NCI-H226 (cell line): Measurements from ENCODE around the gene NABP1.

Experiments
- DNase-seq: peaks from one replicate; pipeline ENCODE4 v3.0.0-alpha.2; 2015

The NABP1 gene

DNA sequence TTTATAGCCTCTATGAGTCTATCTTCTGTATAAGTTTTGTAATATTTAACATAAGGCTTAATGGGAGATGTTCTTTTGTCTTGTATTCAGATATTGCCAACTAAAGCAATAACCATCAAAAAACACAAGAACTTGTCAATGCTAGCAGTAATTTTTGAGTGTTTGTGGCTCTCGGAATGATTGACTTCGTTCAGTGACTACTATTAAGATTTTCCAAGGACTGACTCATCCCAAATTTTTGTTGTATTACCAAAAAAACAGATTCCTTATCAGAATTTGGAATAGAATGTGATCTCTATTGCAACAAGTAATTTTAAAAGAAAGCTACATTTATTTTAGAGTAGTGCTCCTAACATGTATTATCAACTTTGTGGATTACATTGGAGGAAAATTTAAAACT lies 8.1 kb downstream of the NABP1 start:
- no peak for DNase-seq

DNA sequence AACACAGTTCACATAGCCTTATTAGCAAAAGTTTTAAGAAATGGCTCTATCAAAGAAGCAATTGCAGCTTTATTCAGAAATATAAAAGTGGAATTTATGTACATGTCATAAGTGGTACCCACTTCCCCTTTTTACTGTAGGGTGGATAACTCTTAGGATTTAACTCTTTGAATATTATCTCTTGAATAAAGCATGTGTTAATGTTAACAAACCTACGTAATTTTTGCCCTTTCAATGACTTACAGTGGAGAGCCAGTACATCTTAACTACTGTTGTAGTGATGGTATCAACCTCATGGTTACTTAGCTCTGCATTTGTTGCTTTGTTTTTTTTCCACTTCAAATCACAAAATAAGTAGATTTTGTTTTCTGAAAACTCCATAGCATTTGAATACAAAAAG lies 8.8 kb downstream of the NABP1 start:
- DNase-seq: no peak

DNA sequence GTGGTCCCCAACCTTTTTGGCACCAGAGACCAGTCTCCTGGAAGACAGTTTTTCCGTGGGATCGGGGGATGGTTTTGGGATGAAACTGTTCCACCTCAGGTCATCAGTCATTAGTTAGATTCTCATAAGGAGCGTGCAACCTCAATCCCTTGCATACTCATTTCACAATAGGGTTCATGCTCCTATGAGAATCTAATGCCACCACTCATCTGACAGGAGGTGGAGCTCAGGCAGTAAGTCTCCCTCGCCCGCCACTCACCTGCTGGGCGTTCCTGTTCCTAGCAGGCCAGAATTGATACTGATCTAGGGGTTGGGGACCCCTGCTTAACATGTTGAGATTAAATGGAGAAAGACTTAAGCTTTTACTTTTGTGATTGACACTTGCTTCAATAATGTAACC lies 9.9 kb downstream of the NABP1 start:
- DNase-seq: no peak

DNA sequence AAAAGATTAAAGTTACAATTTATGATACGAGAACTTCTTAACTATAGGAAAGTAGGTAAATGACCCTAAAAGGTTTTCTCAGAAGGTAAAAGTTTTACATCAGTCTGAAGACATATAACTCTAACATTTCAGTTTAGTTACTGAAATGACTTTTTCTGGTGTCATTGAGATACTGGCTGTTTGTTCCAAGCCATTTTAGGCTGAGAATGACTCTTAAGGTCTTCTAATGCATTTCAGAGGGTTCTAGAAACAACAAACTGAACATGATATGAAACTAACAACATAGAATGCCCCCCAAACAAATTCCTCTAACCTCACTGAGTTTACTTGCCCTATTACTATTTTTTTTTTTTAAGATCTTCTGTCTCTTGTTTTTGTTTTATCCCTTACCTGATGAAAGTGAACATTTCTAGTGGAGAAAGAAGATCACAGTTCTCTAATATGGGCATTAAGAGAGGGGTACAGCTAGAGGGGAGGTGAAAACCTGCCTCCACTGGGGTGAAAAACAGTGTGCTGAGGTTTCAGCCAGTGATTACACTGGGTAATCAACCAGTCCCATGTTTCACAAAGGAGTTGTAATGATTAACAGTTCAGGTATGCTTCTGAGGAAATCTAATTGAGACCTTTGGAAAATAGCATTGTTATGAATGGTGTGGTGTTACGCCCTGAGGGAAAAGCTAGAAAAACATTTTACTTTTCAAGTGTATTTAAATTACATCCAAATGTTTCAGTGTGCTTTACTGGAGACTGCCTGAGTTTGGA lies 11.2 kb downstream of the NABP1 start:
- DNase-seq: peak; percentile 85

DNA sequence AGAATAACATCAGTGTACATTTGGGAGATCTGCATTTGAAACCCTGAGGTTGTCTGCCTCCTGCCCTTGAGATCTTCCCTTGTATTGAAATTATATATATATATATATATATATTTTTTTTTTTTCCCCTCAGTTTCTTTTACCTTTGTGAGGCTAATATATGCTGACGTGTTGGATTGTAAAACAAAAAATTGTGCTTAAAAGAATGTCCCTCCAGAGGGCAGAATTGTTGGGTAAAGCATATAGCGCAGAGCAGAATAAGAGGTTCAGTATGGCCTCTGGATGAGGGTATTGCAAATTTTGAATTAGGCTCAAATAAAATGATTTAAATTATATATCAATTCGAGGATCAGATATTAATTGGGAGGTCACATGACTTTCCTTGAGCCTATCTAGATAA lies 12.4 kb downstream of the NABP1 start:
- DNase-seq: no peak

DNA sequence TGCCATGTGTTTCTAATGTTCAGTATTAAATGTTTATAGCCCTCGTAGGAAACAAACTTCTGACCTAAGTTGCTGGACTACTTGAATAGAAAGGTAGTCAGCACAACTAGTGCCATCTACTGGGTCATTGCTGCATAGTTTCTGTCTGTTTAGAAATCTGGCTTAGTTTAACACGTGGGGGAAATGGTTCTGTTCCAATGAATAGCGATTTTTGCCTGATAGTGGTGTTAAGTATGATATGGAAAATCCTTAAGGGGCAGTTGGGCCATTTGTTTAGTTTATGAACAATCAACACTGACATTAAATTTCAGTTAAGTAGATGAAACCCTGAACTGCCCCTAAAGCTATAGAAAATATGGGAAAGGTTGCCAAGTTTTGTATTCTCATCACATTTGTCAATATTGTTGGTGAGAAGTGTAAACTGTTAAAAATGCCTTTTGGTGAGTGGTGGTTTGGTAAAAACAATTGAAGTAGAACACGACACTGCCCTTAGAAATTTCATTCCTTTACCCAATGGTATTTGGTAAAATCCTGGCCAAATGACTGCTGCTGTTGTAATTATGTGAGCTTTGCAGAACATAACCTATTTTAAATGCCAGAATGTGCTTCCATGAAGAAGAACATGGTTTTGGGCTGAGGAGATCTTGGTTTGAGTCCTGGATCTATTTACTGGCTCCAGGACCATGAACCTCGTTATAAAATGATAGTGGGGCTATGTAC lies 13.2 kb downstream of the NABP1 start:
- DNase-seq: peak; percentile 64

DNA sequence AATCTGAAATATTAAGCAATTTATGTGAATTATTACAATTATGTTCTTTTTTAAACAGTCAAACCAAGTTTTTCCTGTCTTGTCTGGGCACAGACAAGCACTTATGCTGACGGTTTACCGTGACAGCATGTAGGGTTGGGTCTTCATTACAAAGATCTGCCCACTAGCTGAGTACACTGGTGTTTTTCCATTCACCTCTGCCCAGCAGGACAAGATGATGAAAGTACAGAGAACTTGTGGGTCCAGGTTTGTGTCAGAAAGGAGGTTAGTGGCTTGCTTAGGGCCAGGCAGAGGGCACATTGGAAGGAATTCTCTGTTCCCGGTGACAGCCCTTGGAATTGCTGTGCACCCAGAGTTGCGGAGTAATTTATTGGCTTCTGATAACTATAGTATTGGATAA lies 14.0 kb downstream of the NABP1 start:
- DNase-seq: no peak

DNA sequence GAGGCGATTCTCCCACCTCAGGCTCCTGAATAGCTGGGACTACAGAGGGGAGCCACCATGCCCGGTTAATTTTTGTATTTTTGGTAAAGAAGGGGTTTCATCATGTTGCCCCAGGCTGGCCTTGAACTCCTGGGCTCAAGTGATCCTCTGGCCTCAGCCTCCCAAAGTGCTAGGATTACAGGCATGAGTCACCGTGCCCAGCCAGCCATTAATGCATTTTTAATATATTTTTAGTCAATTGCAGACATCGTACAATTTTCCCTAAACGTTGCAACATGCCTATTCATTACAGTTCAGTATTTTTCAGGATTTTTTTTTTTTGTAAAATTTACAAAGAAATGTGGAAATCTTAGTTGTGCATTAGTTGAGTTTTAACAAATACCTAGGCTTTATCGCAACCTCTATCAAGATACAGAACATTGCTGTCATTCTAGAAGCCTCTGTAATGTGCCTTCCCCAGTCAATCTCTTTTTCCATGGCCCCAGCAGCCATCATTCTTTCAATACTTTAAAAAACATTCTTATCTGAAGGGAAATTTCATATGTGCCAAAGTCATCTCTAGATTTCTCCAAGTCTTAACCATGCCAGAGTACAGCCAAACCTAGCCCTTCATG lies 14.7 kb downstream of the NABP1 start:
- DNase-seq: no peak

DNA sequence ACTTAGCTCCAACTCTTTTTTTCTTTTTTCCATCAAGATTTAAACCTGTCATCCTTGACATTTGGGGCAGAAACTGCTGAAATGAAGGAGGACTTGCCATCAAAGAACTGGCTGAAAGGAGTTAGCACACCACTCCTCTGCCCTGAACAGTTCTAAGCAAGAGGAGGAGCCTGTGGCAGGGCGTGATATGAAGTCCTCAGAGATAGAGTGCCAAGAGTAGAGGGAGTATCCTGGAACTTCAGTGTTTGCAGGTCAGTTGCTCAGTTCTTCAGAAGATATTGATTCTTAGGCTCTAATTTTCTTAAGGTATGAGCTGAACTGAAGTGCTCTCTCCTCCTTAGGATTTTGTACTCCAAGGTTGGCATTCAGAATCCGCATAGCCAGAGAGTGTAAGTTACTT lies 15.2 kb downstream of the NABP1 start:
- peak; percentile 62 for DNase-seq

DNA sequence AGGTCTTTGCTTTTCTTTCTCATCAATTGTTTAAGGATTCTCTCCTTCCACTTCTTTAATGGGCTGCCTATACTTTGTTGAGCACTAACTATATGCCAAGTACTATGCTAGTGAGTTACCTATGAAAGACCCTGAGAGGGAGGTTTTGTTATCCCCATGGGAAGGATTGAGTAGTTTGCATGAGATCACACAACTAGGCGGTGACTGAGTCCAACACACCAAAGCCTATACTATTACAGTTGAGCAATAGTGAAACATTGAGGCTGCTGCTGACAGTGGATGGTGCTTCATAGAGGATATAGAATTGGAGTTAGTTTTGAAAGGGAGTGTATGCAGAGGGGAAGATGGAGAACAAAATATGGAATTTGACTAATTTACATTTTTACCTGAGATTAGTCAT lies 15.8 kb downstream of the NABP1 start:
- DNase-seq: no peak

DNA sequence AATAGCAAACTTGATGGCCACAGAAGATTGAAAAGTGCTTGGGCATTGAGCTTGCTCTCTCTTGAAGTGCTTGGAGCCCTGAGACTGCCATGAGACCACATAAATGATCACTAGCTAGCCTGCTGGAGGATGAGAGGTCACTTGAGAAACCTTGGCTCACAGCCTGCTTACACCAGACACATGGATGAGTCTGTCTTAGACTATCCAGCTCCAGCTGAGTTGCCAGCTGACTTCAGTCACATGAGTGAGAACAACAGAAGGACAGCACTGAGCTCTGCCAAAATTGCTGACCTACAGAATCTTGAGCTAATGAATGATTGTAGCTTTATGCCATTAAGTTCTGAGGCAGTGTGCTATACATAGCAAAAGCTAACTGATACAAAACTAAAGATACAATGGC lies 18.1 kb downstream of the NABP1 start:
- peak; percentile 39 for DNase-seq

DNA sequence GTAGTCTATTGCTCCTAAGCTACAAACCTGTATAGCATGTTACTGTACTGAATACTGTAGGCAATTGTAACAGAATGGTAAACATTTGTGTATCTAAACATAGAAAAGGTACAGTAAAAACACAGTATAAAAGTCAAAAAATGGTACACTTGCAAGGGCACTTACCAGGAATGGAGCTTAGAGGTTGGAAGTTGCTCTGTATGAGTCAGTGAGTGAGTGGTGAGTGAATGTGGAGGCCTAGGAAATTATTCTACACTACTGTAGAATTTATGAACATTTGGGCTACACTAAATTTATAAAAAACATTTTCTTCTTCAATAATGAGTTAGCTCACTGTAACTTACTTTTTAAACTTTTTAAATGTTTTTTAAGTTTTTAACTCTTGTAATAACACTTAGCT lies 19.0 kb downstream of the NABP1 start:
- no peak for DNase-seq

DNA sequence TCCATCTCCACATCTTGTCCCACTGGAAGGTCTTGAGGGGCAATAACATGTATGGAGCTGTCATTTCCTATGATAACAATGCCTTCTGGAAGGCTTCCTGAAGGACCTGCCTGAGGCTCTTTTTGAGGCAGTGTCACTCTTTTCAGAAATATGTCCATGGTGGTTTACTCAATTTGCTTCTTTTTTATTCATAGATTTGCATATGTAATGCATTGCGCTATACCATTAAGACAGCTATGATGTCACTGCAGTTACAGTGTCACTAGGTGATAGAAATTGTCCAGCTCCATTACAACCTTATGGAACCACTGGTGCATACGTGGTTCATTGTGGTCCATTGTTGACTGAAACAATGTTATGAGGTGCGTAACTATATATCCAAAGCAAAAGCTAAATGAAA lies 19.9 kb downstream of the NABP1 start:
- no peak for DNase-seq

DNA sequence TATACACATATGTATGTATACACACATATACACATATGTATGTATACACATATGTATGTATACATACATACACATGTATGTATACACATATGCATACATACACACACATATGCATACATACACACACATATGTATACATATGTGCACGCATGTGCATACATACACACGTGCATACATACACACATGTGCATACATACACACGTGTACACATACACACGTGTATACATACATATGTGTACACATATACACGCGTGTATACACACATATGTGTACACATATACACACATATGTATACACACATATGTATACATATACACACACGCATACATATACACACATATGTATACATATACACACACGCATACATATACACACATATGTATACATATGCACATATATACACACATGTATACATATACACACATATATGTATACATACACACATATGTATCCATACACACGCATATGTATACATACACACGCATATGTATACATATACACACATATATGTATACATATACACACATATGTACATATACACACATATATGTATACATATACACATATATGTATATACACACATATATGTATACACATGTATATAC lies 21.5 kb downstream of the NABP1 start:
- no peak for DNase-seq

DNA sequence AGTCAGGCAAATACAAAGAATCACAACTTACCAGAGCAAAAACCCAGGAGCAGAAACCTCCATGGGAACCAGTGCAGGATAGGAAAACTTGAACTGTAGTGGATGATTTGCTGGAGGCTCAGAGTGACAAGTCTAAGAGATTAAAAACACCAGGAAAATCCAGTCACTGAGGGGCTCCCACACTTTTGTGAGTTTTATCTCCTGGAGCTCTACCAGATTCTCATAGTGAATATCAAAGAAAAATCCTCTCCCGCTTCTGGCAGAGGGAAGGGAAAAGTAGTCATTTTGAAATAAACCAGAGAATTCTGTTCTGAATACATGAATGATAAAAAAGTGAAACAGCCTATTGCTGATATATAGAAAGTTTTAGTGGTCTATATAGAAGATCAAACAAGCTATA lies 23.1 kb downstream of the NABP1 start:
- no peak for DNase-seq

DNA sequence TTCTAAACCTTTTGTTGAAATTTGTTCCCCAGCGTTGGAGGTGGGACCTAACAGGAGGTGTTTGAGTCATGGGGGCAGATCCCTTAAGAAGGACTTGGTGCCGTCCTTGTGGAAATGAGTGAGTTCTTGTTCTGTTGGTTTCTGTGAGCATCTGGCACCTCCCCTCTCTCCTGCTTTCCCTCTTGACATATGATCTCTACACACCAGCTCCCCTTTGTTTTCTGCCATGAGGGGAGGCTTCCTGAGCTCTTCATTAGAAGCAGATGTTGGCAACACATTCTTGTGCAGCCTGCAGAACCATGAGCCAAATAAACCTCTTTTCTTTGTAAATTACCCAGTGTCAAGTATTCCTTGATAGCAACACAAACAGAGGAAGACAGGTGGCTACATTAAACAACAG lies 23.8 kb downstream of the NABP1 start:
- DNase-seq: no peak

DNA sequence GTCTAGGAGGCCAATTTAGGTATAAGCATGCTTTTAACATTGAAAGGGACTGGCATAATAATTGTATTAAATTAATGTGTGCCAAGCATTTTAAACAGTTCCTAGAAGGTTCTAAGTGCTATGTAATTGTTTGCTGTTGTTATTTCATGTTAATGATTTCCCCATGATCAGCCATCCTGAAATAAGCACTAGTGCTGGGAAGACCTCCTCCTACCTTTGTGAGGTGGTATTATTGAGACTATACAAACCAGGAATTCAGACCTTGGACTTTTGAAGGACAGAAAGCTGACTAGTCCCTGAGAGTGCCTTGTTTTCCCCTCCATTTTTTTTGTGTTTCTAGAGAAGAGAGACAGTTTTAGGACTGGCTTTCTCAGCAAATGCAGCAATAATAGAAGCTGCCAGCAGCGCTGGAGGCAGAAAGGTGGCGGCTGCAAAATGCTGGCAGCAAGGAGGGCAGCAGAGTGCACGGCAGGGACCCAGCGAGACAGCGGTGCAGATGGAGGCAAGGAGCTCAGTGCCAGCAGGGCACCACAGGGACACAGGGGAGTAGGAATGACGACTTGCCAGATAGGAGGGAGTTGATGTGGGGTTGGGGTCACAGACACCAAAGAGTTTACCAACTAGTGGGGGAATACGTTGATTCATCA lies 25.3 kb downstream of the NABP1 start:
- no peak for DNase-seq

DNA sequence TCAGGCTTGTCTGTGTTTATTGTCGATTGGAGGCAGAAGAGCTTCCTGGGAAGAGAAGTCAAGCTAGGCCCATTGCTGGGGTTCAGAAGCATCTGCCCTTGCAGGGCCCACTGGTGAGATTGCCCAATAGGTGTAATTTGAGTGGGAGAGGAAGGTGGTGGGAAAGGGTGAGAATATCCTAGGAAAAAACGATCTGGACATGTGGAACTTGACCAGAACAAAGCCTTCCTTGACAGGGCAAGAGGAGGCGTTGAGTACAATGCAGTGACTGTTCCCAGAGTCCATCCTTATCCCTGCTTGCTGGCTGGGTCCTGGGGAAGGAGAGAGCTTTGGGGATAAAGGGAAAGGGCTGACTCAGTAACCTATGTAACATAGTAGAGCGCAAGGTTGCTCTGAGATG lies 27.1 kb downstream of the NABP1 start:
- no peak for DNase-seq

DNA sequence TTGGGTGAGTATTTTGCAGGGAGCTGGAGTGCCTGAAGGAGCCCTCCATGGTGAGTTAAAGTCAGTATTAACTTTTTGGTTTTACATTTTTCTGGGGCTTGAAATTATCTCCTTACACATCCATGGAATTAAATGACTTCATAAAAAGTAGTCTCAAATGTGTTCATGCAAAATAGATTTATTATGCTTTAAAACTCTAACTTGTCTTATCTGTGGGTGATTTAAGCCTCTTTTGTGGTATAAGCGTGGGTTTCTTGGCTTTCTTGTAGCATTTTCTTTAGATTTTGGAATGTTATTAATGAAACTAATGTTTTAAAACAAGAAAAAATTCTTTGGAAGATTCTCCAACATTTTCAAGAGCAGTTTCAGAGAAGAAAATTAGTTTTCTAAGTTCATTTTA lies 27.8 kb downstream of the NABP1 start:
- DNase-seq: no peak

DNA sequence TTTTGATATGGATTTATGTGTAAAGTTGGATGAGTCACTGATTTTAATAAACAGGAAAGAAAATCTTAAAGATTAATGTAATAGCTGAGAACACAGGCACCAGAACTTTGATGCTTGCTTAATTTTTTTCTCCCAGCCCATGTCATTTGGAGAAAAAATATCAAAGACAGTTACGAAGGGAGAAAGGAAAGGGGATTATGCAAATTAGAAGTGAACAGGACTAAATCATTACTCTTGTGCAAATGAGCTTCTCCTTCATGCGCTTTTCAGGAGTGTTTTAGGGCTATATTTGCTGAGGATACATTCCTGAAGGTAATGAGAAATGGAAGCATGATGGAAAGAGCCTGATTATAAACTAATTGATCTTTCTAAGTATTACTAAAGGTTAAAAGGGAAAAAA lies 28.9 kb downstream of the NABP1 start:
- no peak for DNase-seq

DNA sequence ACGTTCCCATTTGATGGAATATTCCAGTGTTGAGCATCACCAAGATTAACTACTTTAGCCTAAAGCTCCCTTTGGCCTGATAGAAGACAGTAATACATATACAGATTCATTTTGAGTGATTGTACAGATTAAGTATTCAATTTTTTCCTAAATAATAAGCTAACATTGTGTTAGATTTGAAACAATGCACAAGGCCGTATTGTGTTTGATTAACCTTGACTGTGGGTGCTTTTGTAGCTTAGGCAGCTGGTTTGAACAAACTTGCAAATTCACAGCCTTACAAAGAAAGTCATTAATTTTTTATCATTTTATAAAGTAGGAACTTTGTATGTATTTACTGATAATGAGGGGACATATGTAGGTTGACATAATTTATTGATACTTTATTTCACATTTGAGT lies 29.6 kb downstream of the NABP1 start:
- DNase-seq: no peak

DNA sequence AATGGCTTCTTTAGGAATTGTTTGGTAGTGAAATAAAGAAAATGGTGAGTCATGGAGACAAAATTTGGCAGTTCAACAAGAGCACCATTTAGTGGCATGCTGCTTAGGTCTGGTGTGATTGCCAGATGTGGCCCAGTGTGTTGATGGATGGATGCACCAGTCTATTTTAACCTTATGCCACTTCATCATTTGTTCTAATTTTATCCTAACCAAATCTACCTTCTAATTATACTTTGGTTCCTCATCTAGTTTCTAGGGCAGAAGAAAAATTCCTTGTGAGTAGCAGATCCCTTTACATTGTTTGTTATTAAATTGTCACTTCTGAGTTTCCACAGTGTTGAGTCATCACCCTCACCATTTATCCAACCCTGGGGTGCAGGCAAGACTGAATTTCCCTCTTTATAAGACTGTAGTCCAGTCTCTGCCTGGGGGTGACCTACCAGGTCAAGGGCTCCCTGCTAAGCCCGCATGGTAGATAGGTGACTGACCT lies 32.5 kb downstream of the NABP1 start:
- no peak for DNase-seq

DNA sequence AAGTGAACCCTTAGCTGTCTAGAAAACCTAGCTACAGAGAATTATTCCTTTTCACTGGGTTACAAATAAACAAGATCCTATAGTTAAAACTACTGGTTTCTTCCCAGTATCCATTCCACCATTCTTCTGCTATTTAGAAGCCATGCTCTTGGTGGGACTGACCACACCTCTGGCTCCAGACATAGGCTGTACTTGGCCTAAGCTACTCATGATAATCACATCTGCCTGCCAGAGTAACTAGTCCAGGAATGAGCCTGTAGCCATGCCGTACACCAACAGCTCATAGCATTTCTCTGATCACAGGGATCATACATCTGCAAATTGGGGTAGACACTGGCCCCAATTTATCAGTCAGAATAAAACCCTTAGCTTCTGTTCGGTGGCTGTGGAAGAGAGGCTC lies 33.7 kb downstream of the NABP1 start:
- no peak for DNase-seq
